DMS 273 (cell line): ENCODE results near the gene SPRED3.
"Not testable (repeated sequence)": the region's sequence is repeated elsewhere in the genome, so short reads cannot be mapped to it uniquely, and the experiment has no call there.

Source experiments
- DNase-seq: peaks from one replicate; lab custom pipeline; 2025; ENCODE audit not compliant: unreplicated experiment; lab: John Stamatoyannopoulos, UW

Gene SPRED3, protein sequence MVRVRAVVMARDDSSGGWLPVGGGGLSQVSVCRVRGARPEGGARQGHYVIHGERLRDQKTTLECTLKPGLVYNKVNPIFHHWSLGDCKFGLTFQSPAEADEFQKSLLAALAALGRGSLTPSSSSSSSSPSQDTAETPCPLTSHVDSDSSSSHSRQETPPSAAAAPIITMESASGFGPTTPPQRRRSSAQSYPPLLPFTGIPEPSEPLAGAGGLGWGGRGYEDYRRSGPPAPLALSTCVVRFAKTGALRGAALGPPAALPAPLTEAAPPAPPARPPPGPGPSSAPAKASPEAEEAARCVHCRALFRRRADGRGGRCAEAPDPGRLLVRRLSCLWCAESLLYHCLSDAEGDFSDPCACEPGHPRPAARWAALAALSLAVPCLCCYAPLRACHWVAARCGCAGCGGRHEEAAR

DNA sequence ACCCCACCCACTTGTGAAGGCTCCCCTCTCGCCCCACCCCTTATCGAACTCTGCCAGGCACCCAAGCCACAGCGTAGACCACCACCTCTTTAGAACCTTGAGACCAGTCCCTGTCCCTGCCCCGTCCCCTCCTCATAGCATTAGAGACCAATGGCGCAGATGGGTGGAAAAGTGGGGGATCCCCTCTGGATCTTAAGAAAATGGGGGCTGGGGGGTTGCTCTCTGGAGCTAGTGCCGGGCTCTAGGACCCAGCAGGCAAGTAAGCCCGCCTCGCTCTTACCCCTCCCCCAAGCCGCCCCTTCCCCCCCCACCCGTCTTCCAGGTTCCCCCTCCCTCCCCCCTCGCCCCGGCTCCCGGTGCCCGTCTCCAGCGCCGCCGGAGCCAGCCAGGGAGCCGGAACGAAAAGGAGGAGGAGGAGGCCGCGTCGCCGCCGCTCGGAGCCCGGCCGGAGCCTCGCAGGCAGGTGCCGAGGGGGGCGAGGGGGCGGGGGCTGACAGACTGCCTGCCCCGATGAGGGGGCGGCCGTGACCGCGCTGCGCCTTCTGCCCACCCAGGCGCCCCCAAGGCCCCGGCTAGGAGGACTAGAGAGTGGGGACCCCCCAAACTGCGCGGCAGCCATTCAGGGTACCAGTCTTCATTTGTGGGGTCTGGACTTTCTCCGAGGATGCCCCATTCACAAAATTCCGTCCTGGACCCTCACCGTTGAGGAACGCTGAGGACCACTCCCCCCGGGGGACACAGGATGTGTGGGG lies at the start of gene SPRED3:
Gene SPRED3, plus strand, starts transcription at position 349 of the 752 bp plus-strand sequence. CDS start 1,606 bp downstream, outside the sequence.
- DNase-seq = peak; percentile 61

DNA sequence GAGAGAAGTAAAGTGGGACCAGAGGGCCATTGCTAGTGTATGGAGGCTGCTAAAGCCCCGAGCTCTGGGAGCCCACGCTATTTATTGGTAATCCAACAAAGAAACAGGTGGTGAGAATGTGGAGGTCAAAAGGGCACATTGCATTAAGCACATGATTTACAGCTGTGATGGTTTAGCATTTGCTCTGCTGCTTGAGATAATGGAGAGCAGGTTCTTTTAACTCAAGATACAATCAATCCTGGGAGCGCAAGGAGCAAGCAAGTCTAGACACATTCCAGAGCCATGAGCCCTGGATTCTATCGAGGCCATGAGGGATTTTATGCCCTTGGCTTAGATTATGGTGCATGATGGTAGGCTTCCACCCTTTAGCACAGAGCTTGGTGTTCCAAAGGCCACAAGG lies 49.5 kb upstream of the SPRED3 start:
- peak; percentile 59 for DNase-seq

DNA sequence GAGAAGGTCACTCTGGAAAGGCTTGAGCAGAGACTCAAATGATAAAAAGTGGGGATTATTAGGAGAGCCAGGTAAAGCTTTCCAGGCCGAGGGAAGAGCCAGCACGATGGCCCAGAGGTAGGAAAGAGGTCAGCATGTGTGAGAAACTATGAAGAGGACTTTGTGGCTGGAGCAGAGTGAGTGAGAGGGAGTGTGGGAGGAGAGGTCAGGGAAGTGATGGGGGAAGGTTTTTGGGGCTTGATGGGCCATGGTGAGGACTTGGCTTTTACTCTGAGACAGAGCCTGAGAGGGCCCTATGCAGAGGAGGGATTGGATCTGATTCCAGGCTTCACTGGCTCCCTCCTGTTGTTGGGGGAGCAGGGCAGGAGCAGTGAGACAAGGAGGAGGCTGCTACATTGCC lies 47.6 kb upstream of the SPRED3 start:
- no peak for DNase-seq

DNA sequence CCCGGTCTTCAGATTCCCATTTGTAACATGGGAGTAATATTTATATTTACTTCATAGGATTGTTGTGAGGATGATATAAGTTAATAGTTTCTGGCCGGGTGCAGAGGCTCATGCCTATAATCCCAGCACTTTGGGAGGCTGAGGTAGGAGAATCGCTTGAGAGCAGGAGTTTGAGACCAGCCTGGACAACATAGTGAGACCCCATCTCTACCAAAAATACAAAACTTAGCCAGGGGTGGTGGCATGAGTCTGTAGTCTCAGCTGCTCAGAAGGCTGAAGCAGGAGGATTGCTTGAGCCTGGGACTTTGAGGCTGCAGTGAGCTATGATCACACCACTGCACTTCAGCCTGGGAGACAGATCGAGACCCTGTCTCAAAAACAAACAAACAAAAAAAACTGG lies 41.7 kb upstream of the SPRED3 start:
- DNase-seq = no peak

DNA sequence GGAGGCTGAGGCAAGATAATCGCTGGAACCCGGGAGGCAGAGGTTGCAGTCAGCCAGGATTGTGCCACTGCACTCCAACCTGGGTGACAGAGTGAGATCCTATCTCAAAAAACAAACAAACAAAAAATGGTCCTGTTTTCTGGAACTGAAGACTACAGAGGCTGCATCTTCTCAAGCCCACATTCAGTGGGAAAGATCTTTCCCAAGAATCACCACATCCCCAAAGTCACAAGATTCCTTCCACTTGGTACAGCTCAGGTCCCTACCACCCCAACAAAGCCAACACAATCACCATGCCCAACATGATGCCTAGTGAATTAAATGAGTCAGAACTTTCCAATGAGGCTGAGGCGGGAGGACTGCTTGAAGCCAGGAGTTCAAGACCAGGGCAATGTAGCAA lies 37.6 kb upstream of the SPRED3 start:
- no peak for DNase-seq

DNA sequence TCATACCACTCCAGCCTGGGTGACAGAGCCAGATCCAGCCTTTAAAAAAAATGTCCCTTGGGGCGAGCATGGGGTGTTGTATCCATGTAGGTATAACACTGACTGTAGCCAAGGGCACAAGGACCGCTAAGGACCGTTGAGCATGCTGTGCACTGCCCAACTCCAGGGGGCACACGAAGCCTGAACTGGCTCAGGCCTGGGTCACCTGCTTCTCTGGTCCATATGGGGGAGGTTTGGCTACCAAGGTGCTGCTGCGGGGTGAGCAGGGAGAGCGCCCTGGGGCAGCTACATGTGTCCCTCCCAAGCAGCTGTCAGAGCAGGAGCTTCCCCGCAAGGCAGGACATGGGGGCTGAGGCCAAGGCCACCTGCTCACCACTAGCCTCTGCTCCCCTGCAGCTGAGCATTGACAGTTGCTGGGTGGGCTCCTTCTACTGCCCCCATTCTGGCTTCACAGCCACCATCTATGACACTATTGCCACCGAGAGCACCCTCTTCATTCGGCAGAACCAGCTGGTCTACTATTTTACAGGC lies 36.6 kb upstream of the SPRED3 start:
- peak; percentile 60 for DNase-seq

DNA sequence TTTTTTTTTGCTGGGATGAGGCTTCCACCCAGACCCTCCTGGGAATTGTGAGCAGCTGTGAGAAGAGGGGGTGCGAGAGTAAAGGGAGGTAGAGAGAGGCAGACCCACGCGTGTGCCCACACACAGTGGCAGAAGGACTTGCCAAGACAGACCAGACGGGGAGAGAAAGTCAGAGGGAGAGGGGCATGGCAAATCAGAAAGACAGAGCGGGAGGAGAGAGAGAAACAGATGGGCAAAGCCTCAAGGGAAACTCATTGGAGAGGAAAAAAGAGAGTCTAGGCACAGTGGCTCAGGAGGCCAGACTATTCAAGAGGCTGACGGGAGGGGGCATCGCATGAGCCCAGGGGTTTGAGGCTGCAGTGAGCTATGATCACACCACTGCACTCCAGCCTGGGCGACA lies 35.9 kb upstream of the SPRED3 start:
- DNase-seq = peak; percentile 89

DNA sequence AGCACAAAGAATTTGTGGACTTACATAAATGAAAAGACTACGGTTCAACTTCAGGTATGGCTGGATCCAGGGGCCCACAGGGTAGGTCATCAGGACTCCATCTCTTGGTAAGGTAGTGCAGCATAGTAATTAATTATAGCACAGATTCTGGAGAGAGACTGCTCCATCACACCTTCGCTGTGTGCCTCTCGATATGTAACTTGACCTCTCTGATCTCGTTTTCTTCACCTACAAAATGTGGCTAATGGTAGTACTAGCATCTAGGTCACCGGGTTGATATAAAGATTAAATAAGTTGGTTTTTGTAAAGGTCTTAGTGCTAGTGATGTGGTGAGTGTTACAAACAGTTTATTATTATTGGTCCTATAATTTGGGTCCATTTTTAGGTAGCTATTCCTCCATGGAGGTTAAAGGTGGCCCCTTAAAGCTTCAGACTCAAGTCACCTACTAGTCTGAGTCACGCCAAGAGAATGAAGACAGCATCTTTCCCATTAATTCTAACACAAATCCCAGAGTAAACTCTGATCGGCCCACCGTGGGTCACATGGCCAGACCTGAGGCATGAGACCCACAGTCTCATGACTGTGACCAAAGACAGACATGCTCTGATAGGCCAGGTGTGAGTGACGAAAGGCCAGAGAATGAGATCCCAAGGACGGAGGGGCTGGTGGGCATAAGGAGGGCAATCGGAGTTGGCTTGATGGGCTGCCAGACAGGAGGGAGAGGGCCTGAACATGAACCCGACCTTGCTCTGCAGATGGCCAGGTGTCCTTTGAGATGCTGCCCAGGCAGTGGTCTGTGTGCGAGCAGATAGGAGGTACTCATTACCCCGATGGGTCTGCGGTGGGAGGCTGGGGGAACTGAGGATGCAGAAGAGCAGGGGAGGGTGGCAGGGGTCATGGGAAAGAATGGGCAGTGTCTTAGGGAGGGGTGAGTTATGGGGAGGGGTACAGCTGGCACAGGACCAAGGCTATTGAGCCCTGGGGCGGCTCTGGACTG lies 32.5 kb upstream of the SPRED3 start:
- no peak for DNase-seq

- DNase-seq = no peak
Measured at GRCh38 chr19:38358071-38358470, 30.4 kb upstream of the SPRED3 start.

DNA sequence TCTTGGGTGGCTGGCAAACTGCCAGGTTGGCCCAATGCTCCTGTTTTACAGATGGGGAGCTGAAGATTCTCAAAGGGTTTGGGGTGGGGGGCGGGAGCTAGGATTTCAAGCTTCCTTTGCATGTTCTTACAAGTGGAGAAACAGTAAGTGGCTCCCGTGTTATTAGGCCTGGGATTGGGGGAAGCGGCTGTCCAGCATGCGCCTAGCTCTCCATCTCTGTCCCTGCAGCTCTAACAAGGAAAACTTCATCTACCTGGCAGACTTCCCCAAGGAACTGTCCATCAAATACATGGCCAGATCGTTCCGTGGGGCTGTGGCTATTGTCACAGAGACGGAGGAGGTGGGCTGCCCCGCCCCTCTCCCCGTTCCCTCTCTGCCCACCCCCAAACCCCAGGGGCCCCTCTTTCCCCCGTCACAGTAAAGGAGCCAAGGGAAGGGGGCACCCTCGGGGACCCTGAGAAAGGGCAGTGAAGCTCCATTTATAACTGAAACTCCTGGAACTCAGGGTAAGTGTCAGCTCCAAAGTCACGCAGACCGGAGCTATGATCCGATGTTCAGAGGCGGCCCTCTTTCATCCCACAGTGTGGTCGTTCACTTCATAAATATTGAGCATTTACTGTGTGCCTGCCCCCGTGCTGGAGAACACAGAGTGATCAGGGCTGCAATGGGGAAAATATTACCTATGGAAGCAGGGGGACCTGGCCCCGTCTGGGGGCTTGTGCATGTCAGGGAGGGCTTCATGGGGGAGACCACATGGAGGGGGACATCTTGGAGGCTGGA lies 29.1 kb upstream of the SPRED3 start:
- no peak for DNase-seq

DNA sequence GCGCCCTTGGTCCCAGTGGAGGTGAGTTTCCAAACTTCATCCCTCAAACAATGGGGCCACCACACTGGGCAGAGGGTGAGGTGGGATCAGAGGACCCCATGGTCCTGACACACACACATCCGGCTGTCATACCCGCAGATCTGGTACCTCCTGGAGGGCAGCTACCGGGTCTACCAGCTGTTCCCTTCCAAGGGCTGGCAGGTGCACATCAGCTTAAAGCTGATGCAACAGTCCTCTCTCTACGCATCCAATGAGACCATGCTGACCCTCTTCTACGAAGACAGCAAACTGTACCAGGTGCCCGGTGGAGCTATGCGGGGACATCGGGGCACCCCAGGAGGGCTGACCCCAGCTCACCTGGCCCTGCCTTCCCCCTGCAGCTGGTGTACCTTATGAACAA lies 28.1 kb upstream of the SPRED3 start:
- peak; percentile 47 for DNase-seq

DNA sequence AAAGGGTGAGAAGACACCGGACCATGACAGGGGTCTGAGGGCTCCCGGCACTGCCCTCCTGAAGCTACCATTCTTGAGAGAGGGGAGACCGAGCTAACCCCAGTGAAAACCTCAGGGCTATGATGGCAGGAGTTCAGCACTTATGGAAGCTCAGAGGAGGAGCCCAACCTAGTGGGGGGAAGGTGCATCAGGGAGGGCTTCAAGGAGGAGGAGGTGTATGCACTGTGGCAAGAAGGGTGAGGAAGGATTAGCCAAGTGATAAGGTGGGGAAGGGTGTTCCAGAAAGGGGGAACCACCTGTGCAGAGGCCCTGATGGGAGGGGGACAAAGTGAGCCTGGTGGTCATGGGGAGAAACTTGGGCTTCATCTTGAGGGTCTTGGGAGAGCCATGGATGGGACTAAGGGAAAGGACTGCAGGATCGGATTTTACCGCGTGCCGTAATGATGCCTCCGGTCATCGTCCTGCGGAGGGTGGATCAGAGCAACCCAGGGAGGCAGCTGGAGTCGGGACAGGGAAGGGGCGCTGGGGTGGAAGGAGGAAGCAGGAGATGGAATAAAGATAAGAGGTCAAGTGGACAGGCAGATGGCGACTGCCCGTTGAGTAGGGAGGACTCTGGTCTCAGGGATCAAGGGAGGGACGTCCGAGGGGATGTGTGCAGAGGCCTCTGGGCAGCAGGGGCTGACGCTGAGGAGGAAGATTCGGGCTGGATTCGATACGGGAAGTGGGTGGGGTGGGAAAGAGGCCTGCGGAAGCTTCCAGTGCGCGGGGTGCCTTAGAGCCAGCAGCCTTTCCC lies 27.5 kb upstream of the SPRED3 start:
- no peak for DNase-seq

DNA sequence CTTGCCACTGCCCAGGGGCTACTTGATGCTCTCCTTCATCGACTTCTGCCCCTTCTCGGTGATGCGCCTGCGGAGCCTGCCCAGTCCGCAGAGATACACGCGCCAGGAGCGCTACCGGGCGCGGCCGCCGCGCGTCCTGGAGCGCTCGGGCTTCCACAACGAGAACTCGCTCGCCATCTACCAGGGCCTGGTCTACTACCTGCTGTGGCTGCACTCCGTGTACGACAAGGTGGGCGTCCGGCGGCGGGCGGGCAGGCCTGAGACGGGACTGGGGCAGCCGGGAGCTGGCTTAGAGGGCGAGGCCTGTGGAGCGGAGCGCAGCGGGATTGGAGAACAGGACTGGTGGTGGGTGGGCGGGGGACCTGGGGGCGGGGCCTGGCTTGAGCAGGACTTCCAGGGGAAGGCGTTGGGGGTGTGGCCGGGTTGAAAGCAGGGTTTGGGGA lies 26.8 kb upstream of the SPRED3 start:
- peak; percentile 95 for DNase-seq

DNA sequence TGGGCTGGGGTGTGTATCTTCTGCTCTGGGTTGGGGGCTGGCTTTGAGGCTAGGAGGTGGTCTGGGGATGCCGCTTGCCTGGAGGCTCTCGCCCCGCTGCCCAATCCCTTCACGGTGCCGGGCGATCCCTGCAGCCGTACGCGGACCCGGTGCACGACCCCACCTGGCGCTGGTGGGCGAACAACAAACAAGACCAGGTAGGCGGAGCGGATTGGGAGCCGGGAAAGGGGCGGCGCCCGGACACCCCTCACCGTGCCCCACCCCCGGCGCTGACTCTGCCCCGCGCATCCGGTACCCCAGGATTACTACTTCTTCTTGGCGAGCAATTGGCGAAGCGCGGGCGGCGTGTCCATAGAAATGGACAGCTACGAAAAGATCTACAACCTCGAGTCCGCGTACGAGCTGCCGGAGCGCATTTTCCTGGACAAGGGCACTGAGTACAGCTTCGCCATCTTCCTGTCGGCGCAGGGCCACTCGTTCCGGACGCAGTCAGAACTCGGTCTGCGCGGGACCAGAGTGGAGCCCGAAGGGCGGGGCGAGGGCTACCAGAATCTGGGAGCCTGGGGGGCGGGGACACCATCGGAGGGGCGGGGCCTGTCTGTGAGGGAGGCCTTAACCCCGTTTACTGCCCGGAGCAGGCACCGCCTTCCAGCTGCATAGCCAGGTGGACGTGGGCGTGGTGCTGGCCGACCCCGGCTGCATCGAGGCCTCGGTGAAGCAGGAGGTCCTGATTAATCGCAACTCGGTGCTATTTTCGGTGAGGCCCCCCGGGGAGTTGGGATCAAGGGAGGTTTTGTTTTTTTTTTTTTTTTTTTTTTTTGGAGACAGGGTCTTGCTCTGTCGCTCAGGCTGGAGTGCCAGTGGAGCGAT lies 26.2 kb upstream of the SPRED3 start:
- peak; percentile 95 for DNase-seq

DNA sequence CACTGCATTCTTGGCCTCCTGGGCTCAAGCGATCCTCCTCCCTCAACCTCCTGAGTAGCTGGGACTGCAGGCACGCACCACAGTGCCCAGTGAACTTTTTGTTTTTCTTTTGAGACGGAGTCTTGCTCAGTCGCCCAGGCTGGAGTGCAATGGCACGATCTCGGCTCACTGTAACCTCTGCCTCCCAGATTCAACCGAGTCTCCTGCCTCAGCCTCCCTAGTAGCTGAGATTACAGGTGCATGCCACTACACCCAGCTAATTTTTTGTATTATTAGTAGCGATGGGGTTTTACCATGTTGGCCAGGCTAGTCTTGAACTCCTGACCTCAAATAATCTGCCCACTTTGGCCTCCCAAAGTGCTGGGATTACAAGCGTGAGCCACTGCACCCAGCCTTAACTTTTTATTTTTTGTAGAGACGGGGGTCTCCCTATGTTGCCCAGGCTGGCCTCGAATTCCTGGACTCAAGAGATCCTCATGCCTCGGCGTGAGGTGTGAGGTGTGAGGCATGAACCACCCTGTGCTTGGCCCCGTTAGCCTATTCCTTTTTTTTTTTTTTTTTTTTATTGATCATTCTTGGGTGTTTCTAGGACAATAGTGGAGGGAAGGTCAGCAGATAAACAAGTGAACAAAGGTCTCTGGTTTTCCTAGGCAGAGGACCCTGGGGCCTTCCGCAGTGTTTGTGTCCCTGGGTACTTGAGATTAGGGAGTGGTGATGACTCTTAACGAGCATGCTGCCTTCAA lies 25.4 kb upstream of the SPRED3 start:
- DNase-seq = not testable (repeated sequence)

GRCh38 chr19:38367041-38367440 lies 21.5 kb upstream of the SPRED3 start:
- no peak for DNase-seq

- DNase-seq = no peak
Measured at GRCh38 chr19:38369584-38369983, 18.9 kb upstream of the SPRED3 start.

GRCh38 chr19:38370299-38370698 lies 18.2 kb upstream of the SPRED3 start:
- peak; percentile 73 for DNase-seq
